ENCODE results near the gene AFAP1L2.

DNA sequence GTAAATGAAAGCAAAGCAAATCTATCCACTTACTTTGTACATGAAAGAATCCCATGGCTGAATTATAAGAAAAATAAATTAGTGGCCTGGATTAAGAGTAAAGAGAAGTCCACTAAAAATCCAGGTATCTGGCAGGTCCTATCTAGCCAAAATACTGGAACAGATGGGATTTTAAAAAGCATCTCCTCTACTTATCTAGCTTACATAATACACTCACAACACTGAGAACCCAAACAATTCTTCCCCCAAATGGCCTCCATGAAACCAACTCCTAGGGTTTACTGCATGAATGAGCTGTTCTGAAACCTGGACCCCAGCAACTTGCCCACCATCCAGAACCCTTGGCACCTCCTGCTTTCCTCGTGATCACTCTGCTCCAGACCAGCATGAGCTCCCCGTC lies 61.3 kb downstream of the AFAP1L2 start:
- TF ChIP-seq, protein P1, sequence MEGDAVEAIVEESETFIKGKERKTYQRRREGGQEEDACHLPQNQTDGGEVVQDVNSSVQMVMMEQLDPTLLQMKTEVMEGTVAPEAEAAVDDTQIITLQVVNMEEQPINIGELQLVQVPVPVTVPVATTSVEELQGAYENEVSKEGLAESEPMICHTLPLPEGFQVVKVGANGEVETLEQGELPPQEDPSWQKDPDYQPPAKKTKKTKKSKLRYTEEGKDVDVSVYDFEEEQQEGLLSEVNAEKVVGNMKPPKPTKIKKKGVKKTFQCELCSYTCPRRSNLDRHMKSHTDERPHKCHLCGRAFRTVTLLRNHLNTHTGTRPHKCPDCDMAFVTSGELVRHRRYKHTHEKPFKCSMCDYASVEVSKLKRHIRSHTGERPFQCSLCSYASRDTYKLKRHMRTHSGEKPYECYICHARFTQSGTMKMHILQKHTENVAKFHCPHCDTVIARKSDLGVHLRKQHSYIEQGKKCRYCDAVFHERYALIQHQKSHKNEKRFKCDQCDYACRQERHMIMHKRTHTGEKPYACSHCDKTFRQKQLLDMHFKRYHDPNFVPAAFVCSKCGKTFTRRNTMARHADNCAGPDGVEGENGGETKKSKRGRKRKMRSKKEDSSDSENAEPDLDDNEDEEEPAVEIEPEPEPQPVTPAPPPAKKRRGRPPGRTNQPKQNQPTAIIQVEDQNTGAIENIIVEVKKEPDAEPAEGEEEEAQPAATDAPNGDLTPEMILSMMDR (IDR thresholded peaks at IDR 0.05): no peak
- TF ChIP-seq POLR2A (IDR thresholded peaks at IDR 0.05): no peak
